HG02870 (cell line): Measurements from ENCODE around the gene VASP.

Source experiments
- ATAC-seq: cut with Tn5 transposase; IDR thresholded peaks from one replicate; pipeline ENCODE4 v1.9.1; 2021; ENCODE audit warnings: mild to moderate bottlenecking, moderate library complexity; ENCODE audit not compliant: unreplicated experiment

Gene VASP

DNA sequence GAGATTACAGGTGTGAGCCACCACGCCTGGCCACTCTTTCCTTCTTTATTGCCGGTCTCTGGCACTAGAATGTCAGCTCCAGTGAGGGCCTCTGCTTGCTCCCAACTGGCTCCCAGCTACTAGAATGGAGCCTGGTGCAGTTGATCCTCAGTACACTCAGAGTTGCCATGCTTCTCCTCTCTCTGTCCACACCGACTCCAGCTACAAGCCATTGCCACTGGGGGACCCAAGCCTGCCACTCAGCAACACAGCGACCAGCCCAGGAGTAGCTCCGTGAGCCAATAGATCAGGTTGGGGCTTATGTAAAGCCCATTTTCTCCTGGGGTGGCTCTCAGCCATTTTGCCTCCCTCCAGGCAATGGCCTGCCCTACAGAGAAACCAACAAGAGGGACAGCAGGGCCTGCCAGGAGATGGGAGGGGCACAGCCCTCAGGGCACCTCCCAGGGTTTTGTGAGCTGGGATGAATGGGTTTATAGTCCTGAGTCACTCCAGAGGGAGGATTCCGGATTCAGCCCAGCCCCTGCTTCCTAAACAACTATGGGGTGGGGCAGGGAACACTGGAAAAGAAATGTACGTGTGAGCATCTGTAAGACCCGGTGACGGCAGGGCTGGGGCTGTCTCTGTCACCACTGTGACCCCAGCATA is 40.8 kb downstream of the VASP start:
- no peak for ATAC-seq

GRCh38 chr19:45553464-45553863 is 46.2 kb downstream of the VASP start:
- ATAC-seq, result no peak

GRCh38 chr19:45554481-45554880 is 47.2 kb downstream of the VASP start:
- no peak for ATAC-seq

GRCh38 chr19:45556835-45557234 is 49.6 kb downstream of the VASP start:
- ATAC-seq, result no peak

GRCh38 chr19:45558399-45558878 is 51.2 kb downstream of the VASP start:
- no peak for ATAC-seq

GRCh38 chr19:45560038-45560437 is 52.8 kb downstream of the VASP start:
- ATAC-seq, result no peak

GRCh38 chr19:45560686-45561085 is 53.4 kb downstream of the VASP start:
- ATAC-seq, result no peak

DNA sequence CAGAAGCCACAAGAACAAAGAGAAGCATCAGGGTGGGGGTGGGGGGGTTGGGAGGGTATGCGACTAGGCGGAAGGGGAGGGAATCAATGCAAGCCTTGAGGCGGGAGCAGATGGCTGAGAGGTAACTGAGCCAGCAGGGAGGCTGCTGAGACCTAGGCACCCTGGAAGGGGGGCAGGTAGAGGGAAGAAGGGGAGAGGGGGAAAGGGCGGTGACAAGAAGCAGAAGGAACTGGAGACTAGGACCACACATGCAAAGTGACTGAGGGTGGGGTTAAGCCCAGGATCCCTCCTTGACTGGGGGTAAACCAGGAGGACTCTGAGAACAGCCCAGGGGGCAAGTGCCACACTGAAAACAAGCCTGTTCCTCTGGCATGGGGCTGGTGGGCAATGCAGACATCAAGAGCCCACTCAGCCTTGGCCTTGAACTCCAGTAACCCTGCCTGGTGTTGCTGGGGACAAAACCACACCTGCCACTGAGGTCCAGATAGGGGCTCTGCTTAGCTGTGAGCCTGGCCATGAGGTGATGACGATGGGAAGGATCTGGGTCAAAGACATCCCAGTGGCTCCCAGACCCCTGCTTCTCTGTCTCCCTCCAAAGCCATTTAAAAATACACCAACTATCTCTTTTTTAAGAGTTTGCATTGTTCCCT is 57.0 kb downstream of the VASP start:
- no peak for ATAC-seq

DNA sequence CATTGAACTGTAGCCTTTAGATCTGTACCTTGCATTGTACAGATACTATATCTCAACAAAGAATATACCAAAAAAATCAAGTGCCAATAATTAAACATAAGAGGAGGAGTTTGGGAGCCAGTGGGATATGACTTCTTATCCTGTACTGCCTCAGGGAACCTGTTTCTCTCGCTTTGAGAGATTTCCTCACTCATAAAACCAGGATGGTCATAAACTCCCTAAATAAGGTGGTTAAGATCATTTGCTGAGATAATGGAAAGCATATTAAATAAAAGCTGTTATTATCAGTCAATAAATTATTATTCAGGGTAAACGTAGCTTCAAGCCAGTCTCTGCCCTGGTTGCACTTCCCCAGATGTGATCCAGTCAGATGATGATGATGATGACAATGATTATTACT is 60.3 kb downstream of the VASP start:
- no peak for ATAC-seq

DNA sequence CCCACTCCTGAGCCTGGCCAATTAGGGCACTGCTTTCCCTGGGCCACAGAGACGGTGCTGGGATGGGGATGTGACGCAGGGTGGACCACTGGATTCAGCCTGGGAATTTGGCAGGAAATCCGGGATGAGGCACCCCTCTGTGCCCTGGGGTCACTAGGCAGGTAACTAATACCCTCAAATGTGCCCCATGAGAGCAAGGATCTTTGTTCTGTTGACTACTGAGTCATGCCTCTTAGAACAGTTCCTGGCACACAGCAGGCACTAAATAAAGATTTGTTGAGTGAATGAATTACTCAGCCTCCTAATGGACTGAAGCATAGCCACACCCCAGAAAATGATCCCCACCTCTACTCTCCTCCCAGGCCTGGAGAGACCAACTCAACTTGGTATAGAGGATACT is 61.5 kb downstream of the VASP start:
- ATAC-seq, result no peak

GRCh38 chr19:45569619-45570421 is 62.5 kb downstream of the VASP start:
- ATAC-seq, result no peak

- ATAC-seq, result no peak
These were observed 64.4 kb downstream of the VASP start for GRCh38 chr19:45571457-45572220.

DNA sequence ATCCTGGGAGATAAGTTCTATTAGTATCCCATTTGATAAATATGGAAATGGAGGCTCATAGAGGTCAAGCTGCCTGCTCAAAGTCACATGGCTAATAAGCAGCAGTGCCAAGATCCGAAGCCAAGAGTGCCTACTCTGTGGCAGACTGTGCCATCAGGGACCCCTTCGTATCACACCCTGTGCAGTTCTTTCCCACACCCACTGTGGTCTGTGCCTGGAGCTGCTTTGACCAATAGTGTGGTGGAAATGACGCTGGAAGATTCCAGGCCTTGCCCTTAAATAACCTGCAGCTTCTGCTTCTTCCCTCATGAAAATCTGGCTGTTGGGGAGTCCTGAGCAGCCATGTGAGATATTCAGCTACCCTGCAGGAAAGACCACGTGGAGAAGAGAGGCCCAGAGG is 67.2 kb downstream of the VASP start:
- ATAC-seq, result no peak

DNA sequence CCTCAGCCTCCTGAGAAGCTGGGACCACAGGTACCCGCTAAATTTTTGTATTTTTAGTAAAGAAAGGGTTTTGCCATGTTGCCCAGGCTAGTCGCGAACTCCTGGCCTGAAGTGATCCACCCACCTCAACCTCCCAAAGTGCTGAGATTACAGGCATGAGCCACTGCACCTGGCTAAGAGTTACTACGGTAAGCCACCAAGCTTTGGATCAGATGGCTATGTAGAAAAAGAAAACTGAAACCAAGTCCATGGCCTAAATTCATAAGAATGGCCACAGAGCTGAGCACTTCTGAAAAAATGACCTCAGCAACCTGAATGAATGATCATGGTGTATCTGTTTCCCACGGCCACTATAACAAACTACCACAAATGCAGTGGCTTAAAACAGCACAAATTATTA is 67.9 kb downstream of the VASP start:
- ATAC-seq, result no peak
